GM12878 (cell line): ENCODE measurements around the gene GMDS. TPM values are rescaled to one million over a fixed set of nuclear protein-coding genes. Genes with fewer than 3 reads are reported as not detected.

Experiments used
- ATAC-seq: fragments of 200-7000 bp; cut with Tn5 transposase; 3 replicates; pipeline ENCODE4 v1.9.1; 2020; ENCODE audit warnings: mild to moderate bottlenecking, moderate library complexity
- BruUV-seq: library from RNA; stranded (reverse); fragments of 400-500 nt; replicated peaks from 2 replicates; lab custom pipeline; 2021; lab: Mats Ljungman, UMichigan
- CTCF ChIA-PET: fragments of 300-600 bp; sonication (Branson Sonifier 250); formaldehyde crosslinking; extraction: SDS; loops from one replicate; lab custom pipeline; 2021; ENCODE audit warnings: inconsistent platforms; lab: Yijun Ruan, JAX
- POLR2A ChIA-PET: fragments of 350-600 bp; formaldehyde crosslinking; extraction: SDS; loops from one replicate; lab custom pipeline; 2021; ENCODE audit warnings: inconsistent platforms; lab: Charles Lee
- RAD21 ChIA-PET: fragments of 300-600 bp; sonication (Branson Sonifier 250); formaldehyde crosslinking; loops from one replicate; lab custom pipeline; 2023; ENCODE audit warnings: antibody characterized with exemption; ENCODE audit not compliant: unreplicated experiment; lab: Charles Lee
- SMC1A ChIA-PET: fragments of 300-600 bp; sonication (Branson Sonifier 250); formaldehyde crosslinking; loops from one replicate; lab custom pipeline; 2023; ENCODE audit not compliant: unreplicated experiment, uncharacterized antibody; lab: Charles Lee
- DNase-seq: peaks from one replicate; pipeline ENCODE4 v3.0.0-alpha.2; 2011; ENCODE audit warnings: low read depth, low spot score
- FAIRE-seq: peaks from 3 replicates; lab custom pipeline; 2011; peaks lifted over from hg19 to GRCh38; lab: Jason Lieb, UNC
- H2AFZ ChIP-seq: 2 replicates; pipeline ENCODE4 v1.6.0; 2011; ENCODE audit warnings: low read depth, low read length, control low read depth; ENCODE audit not compliant: control insufficient read depth
- H3K27ac ChIP-seq: 2 replicates; pipeline ENCODE4 v1.5.1; 2011; ENCODE audit warnings: control low read depth; ENCODE audit not compliant: control insufficient read depth, insufficient read depth
- H3K27me3 ChIP-seq, 2 experiments: replicated peaks in 1 of 2; 2 replicates each; pipeline versions ENCODE4 v1.6.0 to v1.6.1; 2011; ENCODE audit warnings: low read length in 1 of 2; ENCODE audit not compliant: control insufficient read depth in 2 of 2, insufficient read depth in 2 of 2
- H3K36me3 ChIP-seq, 2 experiments: 2 replicates each; pipeline ENCODE4 v1.5.1; 2011; ENCODE audit warnings: low read length in 1 of 2; ENCODE audit not compliant: control insufficient read depth in 2 of 2, insufficient read depth in 2 of 2
- H3K4me1 ChIP-seq: 2 replicates; pipeline ENCODE4 v1.6.1; 2011; ENCODE audit warnings: mild to moderate bottlenecking, low read length, moderate library complexity, mixed read lengths; ENCODE audit not compliant: control insufficient read depth, insufficient read depth
- H3K4me2 ChIP-seq: 2 replicates; pipeline ENCODE4 v1.6.0; 2011; ENCODE audit warnings: control low read depth; ENCODE audit not compliant: control insufficient read depth, insufficient read depth
- H3K4me3 ChIP-seq: fragments of 200-600 bp; sonication (generic); 2 replicates; pipeline ENCODE4 v1.5.1; 2016
- H3K79me2 ChIP-seq: 2 replicates; pipeline ENCODE4 v1.6.0; 2011; ENCODE audit warnings: low read length; ENCODE audit not compliant: control insufficient read depth, insufficient read depth
- H3K9ac ChIP-seq: 2 replicates; pipeline ENCODE4 v1.8.0; 2011; ENCODE audit warnings: low read length, control low read depth, mixed read lengths; ENCODE audit not compliant: control insufficient read depth, insufficient read depth
- H3K9me3 ChIP-seq: replicated peaks from 3 replicates; pipeline ENCODE4 v1.5.1; 2011; ENCODE audit warnings: mild to moderate bottlenecking, low read length; ENCODE audit not compliant: control insufficient read depth, insufficient read depth
- H4K20me1 ChIP-seq: 2 replicates; pipeline ENCODE4 v1.6.0; 2011; ENCODE audit not compliant: control insufficient read depth, insufficient read depth
- ASH2L ChIP-seq: fragments of 300-600, 200-600 bp; sonication (generic); IDR thresholded peaks from 2 replicates; pipeline ENCODE4 v1.6.1; 2017; ENCODE audit warnings: low read depth, mild to moderate bottlenecking, borderline replicate concordance
- EP300 ChIP-seq, 2 experiments: fragments of 150-350 bp in 1 of 2; IDR thresholded peaks; 2 replicates each; pipeline ENCODE4 v1.6.1; 2011 to 2012; ENCODE audit warnings: low read depth in 2 of 2, low read length in 2 of 2, borderline replicate concordance in 1 of 2, improper control_type of control experiment in 1 of 2, inconsistent platforms in 1 of 2; ENCODE audit not compliant: control insufficient read depth in 1 of 2
- ESRRA ChIP-seq: IDR thresholded peaks from 2 replicates; pipeline ENCODE4 v1.6.1; 2012; ENCODE audit warnings: mild to moderate bottlenecking, low read length, improper control_type of control experiment
- FOS ChIP-seq: IDR thresholded peaks from 3 replicates; pipeline ENCODE4 v1.6.1; 2011; ENCODE audit warnings: borderline replicate concordance; ENCODE audit not compliant: insufficient read length; ENCODE audit errors: extremely low read depth
- GABPA ChIP-seq: IDR thresholded peaks from 2 replicates; pipeline ENCODE4 v1.6.1; 2014; ENCODE audit warnings: antibody characterized with exemption, low read depth, mild to moderate bottlenecking, inconsistent platforms
- HSF1 ChIP-seq: fragments of 150-350 bp; IDR thresholded peaks from 2 replicates; pipeline ENCODE4 v1.6.1; 2014; ENCODE audit warnings: mild to moderate bottlenecking, low read depth, low read length
- RCOR1 ChIP-seq: conservative IDR thresholded peaks from 2 replicates; pipeline ENCODE4 v1.6.1; 2012; ENCODE audit warnings: low read depth, low read length, improper control_type of control experiment
- WGBS: methylation state at CpG from one replicate; pipeline ENCODE4 v1.1.6; 2016; ENCODE audit warnings: low lambda C conversion rate; ENCODE audit not compliant: insufficient replicate concordance, insufficient coverage; ENCODE audit errors: missing lambda C conversion rate; 5-methylcytosine and 5-hydroxymethylcytosine counted together
- in situ Hi-C: fragments of 300-500 bp; cut with MboI; formaldehyde crosslinking; loops from 9 replicates; pipeline ENCODE4 v1.14.3; 2018; ENCODE audit warnings: mixed read lengths
- intact Hi-C: fragments of 100-400 bp; cut with micrococcal nuclease; formaldehyde crosslinking; loops from one replicate; pipeline ENCODE4 v1.14.2; 2022; ENCODE audit not compliant: unreplicated experiment
- polyA plus RNA-seq, 11 experiments: library from polyadenylated mRNA; depleted of rRNA in 4 of 11; unstranded in 6 of 11; stranded (reverse) in 5 of 11; fragments of >200 nt; fragmentation: Nextera tagmentation in 4 of 11; fragmentation: Illumina TruSeq in 1 of 11; extraction: Ambion mirVana in 4 of 11; extraction: Trizol in 1 of 11; gene quantifications; 1 replicate in 1 of 11; 2 replicates in 10 of 11; pipeline versions ENCODE4 v1.2.1 to v1.2.3, GENCODE V29; 2011 to 2016; ENCODE audit warnings: inconsistent platforms in 2 of 11, missing spikeins in 2 of 11, low read depth in 1 of 11
- total RNA-seq, 4 experiments: library from RNA; depleted of rRNA in 3 of 4; stranded (reverse); fragments of >200 nt in 3 of 4; fragmentation: Illumina TruSeq in 1 of 4; extraction: Trizol in 1 of 4; gene quantifications; 2 replicates each; pipeline versions ENCODE4 v1.2.1 to v1.2.3, GENCODE V29; 2013 to 2021
- TF ChIP-seq, protein P1 (sequence below), 3 experiments: IDR thresholded peaks in 2 of 3; conservative IDR thresholded peaks in 1 of 3; 2 replicates each; pipeline ENCODE4 v1.5.1; 2011; ENCODE audit warnings: low read depth in 3 of 3, low read length in 3 of 3, mild to moderate bottlenecking in 3 of 3, control low read depth in 2 of 3, moderate library complexity in 2 of 3, inconsistent platforms in 1 of 3, mixed read lengths in 1 of 3; ENCODE audit not compliant: control insufficient read depth in 2 of 3, insufficient read depth in 1 of 3; ENCODE audit errors: extremely low read depth in 1 of 3
- TF ChIP-seq, protein P2 (sequence below): IDR thresholded peaks from 2 replicates; pipeline ENCODE4 v1.6.1; 2012; ENCODE audit warnings: improper control_type of control experiment, low read depth, low read length; ENCODE audit not compliant: insufficient replicate concordance
- TF ChIP-seq, protein P3 (sequence below): fragments of 450-650 bp; formaldehyde crosslinking; IDR thresholded peaks from 2 replicates; pipeline ENCODE4 v1.4.0; 2020; ENCODE audit warnings: mild to moderate bottlenecking, moderate library complexity

The GMDS gene
- total and polyA plus RNA-seq, 10 of the 15 experiments (the other 5 are each of a cell fraction or from before 2014, with no cell fraction given): 0.61 to 53.8 (median 29.3) TPM

GRCh38 chr6:1792989-1793388 lies 452.4 kb downstream of the GMDS start:
- intact Hi-C loops: no loop called here
- FAIRE-seq: no peak
- TF ChIP-seq GABPA: no peak
- TF ChIP-seq FOS: no peak
- TF ChIP-seq, protein P1, sequence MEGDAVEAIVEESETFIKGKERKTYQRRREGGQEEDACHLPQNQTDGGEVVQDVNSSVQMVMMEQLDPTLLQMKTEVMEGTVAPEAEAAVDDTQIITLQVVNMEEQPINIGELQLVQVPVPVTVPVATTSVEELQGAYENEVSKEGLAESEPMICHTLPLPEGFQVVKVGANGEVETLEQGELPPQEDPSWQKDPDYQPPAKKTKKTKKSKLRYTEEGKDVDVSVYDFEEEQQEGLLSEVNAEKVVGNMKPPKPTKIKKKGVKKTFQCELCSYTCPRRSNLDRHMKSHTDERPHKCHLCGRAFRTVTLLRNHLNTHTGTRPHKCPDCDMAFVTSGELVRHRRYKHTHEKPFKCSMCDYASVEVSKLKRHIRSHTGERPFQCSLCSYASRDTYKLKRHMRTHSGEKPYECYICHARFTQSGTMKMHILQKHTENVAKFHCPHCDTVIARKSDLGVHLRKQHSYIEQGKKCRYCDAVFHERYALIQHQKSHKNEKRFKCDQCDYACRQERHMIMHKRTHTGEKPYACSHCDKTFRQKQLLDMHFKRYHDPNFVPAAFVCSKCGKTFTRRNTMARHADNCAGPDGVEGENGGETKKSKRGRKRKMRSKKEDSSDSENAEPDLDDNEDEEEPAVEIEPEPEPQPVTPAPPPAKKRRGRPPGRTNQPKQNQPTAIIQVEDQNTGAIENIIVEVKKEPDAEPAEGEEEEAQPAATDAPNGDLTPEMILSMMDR (IDR thresholded peaks at IDR 0.05 in 2 of 3, conservative IDR thresholded peaks at IDR 0.05 in 1 of 3; ENCODE audit: control insufficient read depth in 2 of 3, extremely low read depth in 1 of 3, insufficient read depth in 1 of 3, low read depth in 3 of 3, low read length in 3 of 3): peak; percentile 36 to 64 (median 62)
- TF ChIP-seq ASH2L: no peak
- TF ChIP-seq HSF1: no peak
- TF ChIP-seq, protein P2, sequence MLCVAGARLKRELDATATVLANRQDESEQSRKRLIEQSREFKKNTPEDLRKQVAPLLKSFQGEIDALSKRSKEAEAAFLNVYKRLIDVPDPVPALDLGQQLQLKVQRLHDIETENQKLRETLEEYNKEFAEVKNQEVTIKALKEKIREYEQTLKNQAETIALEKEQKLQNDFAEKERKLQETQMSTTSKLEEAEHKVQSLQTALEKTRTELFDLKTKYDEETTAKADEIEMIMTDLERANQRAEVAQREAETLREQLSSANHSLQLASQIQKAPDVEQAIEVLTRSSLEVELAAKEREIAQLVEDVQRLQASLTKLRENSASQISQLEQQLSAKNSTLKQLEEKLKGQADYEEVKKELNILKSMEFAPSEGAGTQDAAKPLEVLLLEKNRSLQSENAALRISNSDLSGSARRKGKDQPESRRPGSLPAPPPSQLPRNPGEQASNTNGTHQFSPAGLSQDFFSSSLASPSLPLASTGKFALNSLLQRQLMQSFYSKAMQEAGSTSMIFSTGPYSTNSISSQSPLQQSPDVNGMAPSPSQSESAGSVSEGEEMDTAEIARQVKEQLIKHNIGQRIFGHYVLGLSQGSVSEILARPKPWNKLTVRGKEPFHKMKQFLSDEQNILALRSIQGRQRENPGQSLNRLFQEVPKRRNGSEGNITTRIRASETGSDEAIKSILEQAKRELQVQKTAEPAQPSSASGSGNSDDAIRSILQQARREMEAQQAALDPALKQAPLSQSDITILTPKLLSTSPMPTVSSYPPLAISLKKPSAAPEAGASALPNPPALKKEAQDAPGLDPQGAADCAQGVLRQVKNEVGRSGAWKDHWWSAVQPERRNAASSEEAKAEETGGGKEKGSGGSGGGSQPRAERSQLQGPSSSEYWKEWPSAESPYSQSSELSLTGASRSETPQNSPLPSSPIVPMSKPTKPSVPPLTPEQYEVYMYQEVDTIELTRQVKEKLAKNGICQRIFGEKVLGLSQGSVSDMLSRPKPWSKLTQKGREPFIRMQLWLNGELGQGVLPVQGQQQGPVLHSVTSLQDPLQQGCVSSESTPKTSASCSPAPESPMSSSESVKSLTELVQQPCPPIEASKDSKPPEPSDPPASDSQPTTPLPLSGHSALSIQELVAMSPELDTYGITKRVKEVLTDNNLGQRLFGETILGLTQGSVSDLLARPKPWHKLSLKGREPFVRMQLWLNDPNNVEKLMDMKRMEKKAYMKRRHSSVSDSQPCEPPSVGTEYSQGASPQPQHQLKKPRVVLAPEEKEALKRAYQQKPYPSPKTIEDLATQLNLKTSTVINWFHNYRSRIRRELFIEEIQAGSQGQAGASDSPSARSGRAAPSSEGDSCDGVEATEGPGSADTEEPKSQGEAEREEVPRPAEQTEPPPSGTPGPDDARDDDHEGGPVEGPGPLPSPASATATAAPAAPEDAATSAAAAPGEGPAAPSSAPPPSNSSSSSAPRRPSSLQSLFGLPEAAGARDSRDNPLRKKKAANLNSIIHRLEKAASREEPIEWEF: no peak
- no peak for TF ChIP-seq ESRRA
- TF ChIP-seq EP300 (IDR thresholded peaks at IDR 0.05; ENCODE audit: borderline replicate concordance in 1 of 2, control insufficient read depth in 1 of 2, low read depth in 2 of 2, low read length in 2 of 2): no peak
- TF ChIP-seq, protein P3, sequence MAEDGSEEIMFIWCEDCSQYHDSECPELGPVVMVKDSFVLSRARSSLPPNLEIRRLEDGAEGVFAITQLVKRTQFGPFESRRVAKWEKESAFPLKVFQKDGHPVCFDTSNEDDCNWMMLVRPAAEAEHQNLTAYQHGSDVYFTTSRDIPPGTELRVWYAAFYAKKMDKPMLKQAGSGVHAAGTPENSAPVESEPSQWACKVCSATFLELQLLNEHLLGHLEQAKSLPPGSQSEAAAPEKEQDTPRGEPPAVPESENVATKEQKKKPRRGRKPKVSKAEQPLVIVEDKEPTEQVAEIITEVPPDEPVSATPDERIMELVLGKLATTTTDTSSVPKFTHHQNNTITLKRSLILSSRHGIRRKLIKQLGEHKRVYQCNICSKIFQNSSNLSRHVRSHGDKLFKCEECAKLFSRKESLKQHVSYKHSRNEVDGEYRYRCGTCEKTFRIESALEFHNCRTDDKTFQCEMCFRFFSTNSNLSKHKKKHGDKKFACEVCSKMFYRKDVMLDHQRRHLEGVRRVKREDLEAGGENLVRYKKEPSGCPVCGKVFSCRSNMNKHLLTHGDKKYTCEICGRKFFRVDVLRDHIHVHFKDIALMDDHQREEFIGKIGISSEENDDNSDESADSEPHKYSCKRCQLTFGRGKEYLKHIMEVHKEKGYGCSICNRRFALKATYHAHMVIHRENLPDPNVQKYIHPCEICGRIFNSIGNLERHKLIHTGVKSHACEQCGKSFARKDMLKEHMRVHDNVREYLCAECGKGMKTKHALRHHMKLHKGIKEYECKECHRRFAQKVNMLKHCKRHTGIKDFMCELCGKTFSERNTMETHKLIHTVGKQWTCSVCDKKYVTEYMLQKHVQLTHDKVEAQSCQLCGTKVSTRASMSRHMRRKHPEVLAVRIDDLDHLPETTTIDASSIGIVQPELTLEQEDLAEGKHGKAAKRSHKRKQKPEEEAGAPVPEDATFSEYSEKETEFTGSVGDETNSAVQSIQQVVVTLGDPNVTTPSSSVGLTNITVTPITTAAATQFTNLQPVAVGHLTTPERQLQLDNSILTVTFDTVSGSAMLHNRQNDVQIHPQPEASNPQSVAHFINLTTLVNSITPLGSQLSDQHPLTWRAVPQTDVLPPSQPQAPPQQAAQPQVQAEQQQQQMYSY: no peak
- TF ChIP-seq RCOR1: no peak

More at GRCh38 chr6:1792989-1793388, 452.4 kb downstream of the GMDS start:
- no peak overlapping the region for H3K4me2 ChIP-seq
- H3K9ac ChIP-seq: no peak overlapping the region
- DNase-seq (no peak), ATAC-seq (peak; percentile 85)
- SMC1A ChIA-PET: interaction anchor here (0.8 to 1.0 kb wide), 2 partner anchors 10 to 127 kb away, joined by 3 to 4 read pairs; no protein-coding TSS in a partner anchor
- WGBS: 20% methylated on average over 3 of the region's 3 CpGs
- no peaks in the 10 kb centered on the region for H4K20me1 ChIP-seq
- peaks cover 17% of the 10 kb centered on the region for H3K4me1 ChIP-seq
- in situ Hi-C loops: no loop called here
- POLR2A ChIA-PET: no interaction called here
- no peaks in the 10 kb centered on the region for H3K79me2 ChIP-seq
- H3K27ac ChIP-seq: no peak overlapping the region
- no peaks in the 10 kb centered on the region for H3K27me3 ChIP-seq
- CTCF ChIA-PET: interaction anchor here (1.2 to 1.6 kb wide), 3 partner anchors 9 to 64 kb away, joined by 3 to 7 read pairs (median 3); no protein-coding TSS in a partner anchor
- RAD21 ChIA-PET: no interaction called here
- H3K9me3 ChIP-seq: no peaks in the 10 kb centered on the region
- BruUV-seq: no TSS peak
- H3K36me3 ChIP-seq: no peaks in the 10 kb centered on the region
- no peak overlapping the region for H2AFZ ChIP-seq
- H3K4me3 ChIP-seq: no peak overlapping the region
